PC-3 (cell line): ENCODE measurements around the gene PLEKHG3. TPM values are rescaled to one million over a fixed set of nuclear protein-coding genes. Genes with fewer than 3 reads are reported as not detected.

Source experiments
- ATAC-seq: fragments of 200-7000 bp; cut with Tn5 transposase; 2 replicates; pipeline ENCODE4 v1.9.1; 2020; ENCODE audit warnings: mild to moderate bottlenecking, moderate library complexity
- BruUV-seq: library from RNA; stranded (reverse); fragments of 400-500 nt; replicated peaks from 2 replicates; lab custom pipeline; 2021; lab: Mats Ljungman, UMichigan
- CTCF ChIA-PET: fragments of 300-600 bp; sonication (Branson Sonifier 250); formaldehyde crosslinking; loops from one replicate; lab custom pipeline; 2022; ENCODE audit warnings: antibody characterized with exemption; lab: Charles Lee
- POLR2A ChIA-PET: fragments of 300-600 bp; sonication (Branson Sonifier 250); formaldehyde crosslinking; loops from one replicate; lab custom pipeline; 2022; ENCODE audit warnings: antibody characterized with exemption; ENCODE audit not compliant: unreplicated experiment; lab: Charles Lee
- DNase-seq: peaks from one replicate; pipeline ENCODE4 v3.0.0-alpha.2; 2015
- H2AFZ ChIP-seq: fragments of 300-600 bp; sonication (generic); 2 replicates; pipeline ENCODE4 v1.6.0; 2016; ENCODE audit warnings: antibody characterized with exemption, low read length
- H3F3A ChIP-seq: fragments of 300-600 bp; sonication (generic); one replicate; pipeline ENCODE4 v1.6.0; 2017; ENCODE audit warnings: antibody characterized with exemption, low read length, control low read depth, mild to moderate bottlenecking; ENCODE audit not compliant: unreplicated experiment
- H3K27ac ChIP-seq: fragments of 300-600 bp; sonication (generic); 2 replicates; pipeline ENCODE4 v1.5.1; 2016; ENCODE audit warnings: mild to moderate bottlenecking, low read length
- H3K27me3 ChIP-seq: fragments of 300-600 bp; sonication (generic); 2 replicates; pipeline ENCODE4 v1.6.1; 2016; ENCODE audit warnings: low read length, mixed read lengths
- H3K36me3 ChIP-seq: fragments of 300-600 bp; sonication (generic); 2 replicates; pipeline ENCODE4 v1.6.1; 2016; ENCODE audit warnings: low read depth, mixed run types, low read length, mixed read lengths
- H3K4me1 ChIP-seq: fragments of 300-600 bp; sonication (generic); 2 replicates; pipeline ENCODE4 v1.5.1; 2016; ENCODE audit warnings: low read length; ENCODE audit not compliant: insufficient read depth
- H3K4me2 ChIP-seq: fragments of 300-600 bp; sonication (generic); 2 replicates; pipeline ENCODE4 v1.6.0; 2016; ENCODE audit warnings: low read length
- H3K4me3 ChIP-seq: fragments of 300-600 bp; sonication (generic); 2 replicates; pipeline ENCODE4 v1.5.1; 2016; ENCODE audit warnings: mild to moderate bottlenecking, low read length, mixed read lengths
- H3K79me2 ChIP-seq: fragments of 300-600 bp; sonication (generic); 2 replicates; pipeline ENCODE4 v1.6.1; 2017; ENCODE audit warnings: low read length, mixed read lengths
- H3K9ac ChIP-seq: fragments of 300-600 bp; sonication (generic); 2 replicates; pipeline ENCODE4 v1.6.0; 2016; ENCODE audit warnings: mild to moderate bottlenecking, low read length
- H3K9me2 ChIP-seq: fragments of 300-600 bp; sonication (generic); replicated peaks from 2 replicates; pipeline ENCODE4 v1.6.1; 2016; ENCODE audit warnings: mixed run types, low read length, mixed read lengths
- H3K9me3 ChIP-seq: fragments of 300-600 bp; sonication (generic); 2 replicates; pipeline ENCODE4 v1.6.1; 2016; ENCODE audit warnings: low read length, mixed read lengths
- H4K20me1 ChIP-seq: fragments of 300-600 bp; sonication (generic); 2 replicates; pipeline ENCODE4 v1.6.1; 2016; ENCODE audit warnings: low read length, mixed read lengths
- CTCF ChIP-seq: fragments of 300-600 bp; sonication (generic); conservative IDR thresholded peaks from 2 replicates; pipeline ENCODE4 v1.5.1; 2017; ENCODE audit warnings: antibody characterized with exemption, low read depth, mild to moderate bottlenecking, low read length
- EZH2 ChIP-seq: fragments of 300-600 bp; sonication (generic); IDR thresholded peaks from one replicate; pipeline ENCODE4 v1.6.1; 2017; ENCODE audit warnings: antibody characterized with exemption, mild to moderate bottlenecking, low read length; ENCODE audit not compliant: unreplicated experiment
- EZH2phosphoT487 ChIP-seq: fragments of 300-600 bp; sonication (generic); IDR thresholded peaks from 2 replicates; pipeline ENCODE4 v1.6.1; 2018; ENCODE audit warnings: mild to moderate bottlenecking, antibody characterized with exemption, low read length, borderline replicate concordance
- intact Hi-C: fragments of 100-400 bp; cut with micrococcal nuclease; formaldehyde crosslinking; loops from 2 replicates; pipeline ENCODE4 v1.9.0; 2023
- total RNA-seq: library from RNA; depleted of rRNA; stranded (reverse); fragments of >200 nt; gene quantifications from 2 replicates; pipeline ENCODE4 v1.2.3, GENCODE V29; 2014

PLEKHG3 gene
- total RNA-seq, 1 experiment from 2014 or later: 49.6 TPM

- Histone ChIP-seq H3F3A (no peaks in the 10 kb centered on the region), H3K4me3 (no peak overlapping the region), H3K79me2 (no peaks in the 10 kb centered on the region), H4K20me1 (no peaks in the 10 kb centered on the region), H3K36me3 (no peaks in the 10 kb centered on the region), H3K27me3 (no peaks in the 10 kb centered on the region), H3K9me3 (no peaks in the 10 kb centered on the region), H3K27ac (no peak overlapping the region), H3K9me2 (no peaks in the 10 kb centered on the region), H3K9ac (no peak overlapping the region), H2AFZ (no peak overlapping the region), H3K4me2 (no peak overlapping the region), H3K4me1 (peaks cover 8% of the 10 kb centered on the region)
- ATAC-seq: no peak
- ChIA-PET POLR2A (interaction anchor here (0.6 kb wide), 1 partner anchor 24 kb away, joined by 3 read pairs; no protein-coding TSS in a partner anchor), CTCF (no interaction called here)
- no peak for TF ChIP-seq EZH2phosphoT487
- no peak for TF ChIP-seq CTCF
- TF ChIP-seq EZH2: no peak
- intact Hi-C loops: no loop called here
- DNase-seq: no peak
- BruUV-seq: no TSS peak
Observed at GRCh38 chr14:64784006-64784405, 79.8 kb downstream of the PLEKHG3 start.

- ATAC-seq: no peak
Observed at GRCh38 chr14:64786296-64787149, 82.3 kb downstream of the PLEKHG3 start.

More at GRCh38 chr14:64786296-64787149, 82.3 kb downstream of the PLEKHG3 start:
- intact Hi-C loops: no loop called here
- no TSS peak for BruUV-seq
- Histone ChIP-seq H3K4me1 (peaks cover 9% of the 10 kb centered on the region), H3F3A (no peaks in the 10 kb centered on the region), H3K9me2 (no peaks in the 10 kb centered on the region), H3K4me3 (no peak overlapping the region), H3K27me3 (no peaks in the 10 kb centered on the region), H3K27ac (no peak overlapping the region), H3K36me3 (no peaks in the 10 kb centered on the region), H3K79me2 (no peaks in the 10 kb centered on the region), H3K9me3 (no peaks in the 10 kb centered on the region), H2AFZ (no peak overlapping the region), H3K9ac (no peak overlapping the region), H4K20me1 (no peaks in the 10 kb centered on the region), H3K4me2 (no peak overlapping the region)
- no peak for TF ChIP-seq EZH2
- TF ChIP-seq EZH2phosphoT487: no peak
- no peak for TF ChIP-seq CTCF
- POLR2A ChIA-PET: interaction anchor here (0.7 kb wide), 1 partner anchor 316 kb away, joined by 4 read pairs; the partner anchor contains the start of gene MAX
- DNase-seq: no peak
- CTCF ChIA-PET: no interaction called here
